HUES6 (cell line): ENCODE results near the gene CDC14B.

Experiments used
- H3K27ac ChIP-seq: 2 replicates; pipeline ENCODE4 v1.7.0; 2013; ENCODE audit warnings: low read depth, mild to moderate bottlenecking, low read length, inconsistent platforms
- H3K27me3 ChIP-seq: 2 replicates; pipeline ENCODE4 v1.6.1; 2013; ENCODE audit warnings: low read length; ENCODE audit not compliant: control insufficient read depth, insufficient read depth
- H3K36me3 ChIP-seq: 2 replicates; pipeline ENCODE4 v1.6.1; 2013; ENCODE audit warnings: low read length; ENCODE audit not compliant: control insufficient read depth, insufficient read depth
- H3K4me1 ChIP-seq: 2 replicates; pipeline ENCODE4 v1.6.1; 2013; ENCODE audit warnings: low read length; ENCODE audit not compliant: control insufficient read depth, insufficient read depth
- H3K4me3 ChIP-seq: 2 replicates; pipeline ENCODE4 v1.5.1; 2013; ENCODE audit warnings: low read depth, low read length
- H3K9ac ChIP-seq: one replicate; pipeline ENCODE4 v1.6.1; 2013; ENCODE audit warnings: mild to moderate bottlenecking, low read length
- H3K9me3 ChIP-seq: 2 replicates; pipeline ENCODE4 v1.6.1; 2013; ENCODE audit warnings: low read depth, low read length; ENCODE audit not compliant: control insufficient read depth, insufficient read depth

CDC14B gene

DNA sequence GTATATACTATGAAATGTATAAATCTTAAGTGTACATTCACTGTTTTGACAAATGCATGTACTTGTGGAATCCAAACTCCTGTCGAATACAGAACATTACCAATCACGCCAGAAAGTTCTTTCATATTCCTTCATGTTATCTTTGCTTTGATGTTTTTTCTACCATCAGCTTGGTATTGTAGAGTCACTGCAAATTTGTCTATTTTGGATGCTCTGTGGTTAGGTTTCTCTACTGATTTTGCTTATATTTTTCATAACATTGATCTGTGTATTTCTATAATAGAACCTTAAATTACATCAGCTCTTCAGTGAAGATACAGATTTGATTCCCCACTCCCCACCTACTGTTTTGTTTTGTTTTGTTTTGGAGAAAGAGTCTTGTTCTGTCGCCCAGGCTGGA lies 138.9 kb downstream of the CDC14B start:
- Histone ChIP-seq H3K9me3 (no peaks in the 10 kb centered on the region), H3K36me3 (peaks cover 17% of the 10 kb centered on the region), H3K27ac (no peak overlapping the region), H3K4me1 (no peaks in the 10 kb centered on the region), H3K4me3 (no peak overlapping the region), H3K27me3 (no peaks in the 10 kb centered on the region), H3K9ac (no peak overlapping the region)

DNA sequence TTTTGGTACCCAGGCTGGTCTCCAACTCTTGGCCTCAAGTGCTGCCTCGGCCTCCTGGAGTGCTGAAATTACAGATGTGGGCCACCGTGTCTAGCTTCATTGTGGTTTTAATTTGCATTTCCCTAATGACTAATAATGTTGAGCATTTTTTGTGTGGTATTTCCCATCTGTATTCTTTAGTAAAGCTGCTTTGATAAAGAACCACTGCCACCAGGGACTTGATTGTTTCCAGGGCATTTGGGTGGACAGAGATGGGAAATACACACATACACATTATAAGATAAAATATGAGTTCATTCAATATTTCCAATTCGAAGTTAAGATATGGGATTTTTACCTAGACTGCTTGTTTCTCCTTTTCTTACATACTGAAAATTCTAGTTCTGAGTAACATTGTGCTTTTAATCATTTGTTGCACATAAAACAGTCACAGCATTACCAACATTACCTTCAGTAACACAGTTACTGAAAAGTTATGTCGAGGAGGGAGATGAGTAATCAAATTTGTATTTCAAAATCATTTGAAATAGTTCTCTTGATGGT lies 140.7 kb downstream of the CDC14B start:
- H3K36me3 ChIP-seq = peaks cover 18% of the 10 kb centered on the region
- no peaks in the 10 kb centered on the region for H3K4me1 ChIP-seq
- no peaks in the 10 kb centered on the region for H3K9me3 ChIP-seq
- no peak overlapping the region for H3K4me3 ChIP-seq
- no peak overlapping the region for H3K9ac ChIP-seq
- no peaks in the 10 kb centered on the region for H3K27me3 ChIP-seq
- H3K27ac ChIP-seq = no peak overlapping the region

DNA sequence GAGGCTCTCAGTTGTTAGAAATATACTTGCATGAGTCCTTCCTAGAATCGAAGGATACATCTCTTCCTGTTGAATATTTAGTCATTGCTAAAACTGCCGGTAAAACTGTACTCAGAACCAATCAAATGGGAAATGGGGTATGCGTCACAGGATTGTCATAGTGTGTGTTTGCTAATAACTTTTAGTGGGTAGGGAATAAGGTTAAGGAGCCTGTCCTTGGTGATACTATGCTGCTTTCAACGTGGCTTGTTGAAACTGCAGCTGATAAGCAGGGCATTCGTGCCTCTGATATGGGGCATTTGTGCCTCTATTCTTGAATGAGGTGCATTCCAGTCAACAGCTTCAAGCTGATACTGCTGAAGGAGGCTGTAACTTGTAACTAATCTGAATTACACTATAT lies 143.1 kb downstream of the CDC14B start:
- no peak overlapping the region for H3K27ac ChIP-seq
- H3K9ac ChIP-seq = no peak overlapping the region
- peaks cover 40% of the 10 kb centered on the region for H3K36me3 ChIP-seq
- no peaks in the 10 kb centered on the region for H3K27me3 ChIP-seq
- H3K9me3 ChIP-seq = no peaks in the 10 kb centered on the region
- H3K4me1 ChIP-seq = no peaks in the 10 kb centered on the region
- H3K4me3 ChIP-seq = no peak overlapping the region

DNA sequence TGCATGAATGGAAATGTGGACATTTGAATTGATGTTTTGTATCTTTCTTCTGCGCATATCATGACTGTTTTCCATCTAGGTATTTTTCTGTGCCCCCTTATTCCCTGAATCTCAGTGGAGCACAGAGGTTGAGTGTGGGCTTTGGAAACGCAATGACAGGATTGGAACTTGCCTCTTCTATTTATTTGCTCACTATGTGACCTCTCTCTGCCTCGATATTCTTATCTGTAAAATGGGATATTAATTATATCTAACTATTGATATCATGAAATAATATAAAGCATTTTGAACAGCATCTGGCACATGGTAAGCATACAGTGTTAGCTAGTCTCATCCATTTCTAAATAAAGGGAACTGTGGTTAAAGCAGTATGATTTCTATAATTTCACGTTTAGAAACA lies 143.6 kb downstream of the CDC14B start:
- peaks cover 45% of the 10 kb centered on the region for H3K36me3 ChIP-seq
- H3K4me1 ChIP-seq = no peaks in the 10 kb centered on the region
- no peak overlapping the region for H3K27ac ChIP-seq
- H3K9me3 ChIP-seq = no peaks in the 10 kb centered on the region
- no peak overlapping the region for H3K4me3 ChIP-seq
- H3K9ac ChIP-seq = no peak overlapping the region
- H3K27me3 ChIP-seq = no peaks in the 10 kb centered on the region

DNA sequence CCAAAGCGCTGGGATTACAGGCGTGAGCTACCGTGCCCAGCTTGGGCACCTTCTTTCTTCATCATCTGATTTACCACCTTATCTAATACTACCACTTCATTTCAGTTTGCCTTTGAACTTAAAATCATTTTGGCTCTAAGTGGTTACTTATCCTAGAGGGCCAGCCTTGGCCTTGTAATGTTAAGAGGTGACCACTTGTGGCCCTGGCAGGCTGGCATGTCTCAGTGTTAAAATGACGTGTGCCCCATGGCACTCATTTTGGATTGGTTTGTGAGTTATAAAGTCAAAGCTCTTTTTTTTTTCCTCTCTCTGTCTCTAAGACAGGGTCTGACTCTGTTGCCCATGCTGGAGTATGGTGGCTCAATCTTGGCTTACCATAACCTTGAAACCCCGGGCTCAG lies 151.9 kb downstream of the CDC14B start:
- Histone ChIP-seq H3K4me3 (no peak overlapping the region), H3K4me1 (peaks cover under 1% of the 10 kb centered on the region), H3K27me3 (no peaks in the 10 kb centered on the region), H3K36me3 (peaks cover 65% of the 10 kb centered on the region), H3K9ac (no peak overlapping the region), H3K27ac (no peak overlapping the region), H3K9me3 (no peaks in the 10 kb centered on the region)

DNA sequence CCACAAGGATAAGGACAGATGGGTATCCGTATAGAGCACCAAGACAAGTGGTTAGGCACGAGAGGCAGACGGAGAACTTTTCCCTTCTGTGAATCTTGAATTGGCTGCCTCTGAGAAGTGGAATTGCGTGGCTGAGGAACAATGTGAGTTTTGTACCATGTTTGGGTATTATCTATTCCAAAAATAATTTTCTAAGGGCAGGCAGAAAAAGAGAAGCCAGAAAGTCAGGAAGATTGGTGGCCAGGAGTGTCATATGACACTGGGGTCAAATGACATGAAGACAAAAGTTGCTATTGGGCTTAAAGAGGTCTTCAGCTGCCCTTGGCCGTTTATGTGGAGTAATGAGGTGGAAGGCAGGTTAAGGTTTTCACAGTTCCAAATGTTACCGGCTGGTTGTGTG lies 155.2 kb downstream of the CDC14B start:
- Histone ChIP-seq H3K27me3 (no peaks in the 10 kb centered on the region), H3K4me1 (peaks cover 20% of the 10 kb centered on the region), H3K4me3 (no peak overlapping the region), H3K9me3 (no peaks in the 10 kb centered on the region), H3K36me3 (peaks cover 39% of the 10 kb centered on the region), H3K9ac (no peak overlapping the region), H3K27ac (no peak overlapping the region)

DNA sequence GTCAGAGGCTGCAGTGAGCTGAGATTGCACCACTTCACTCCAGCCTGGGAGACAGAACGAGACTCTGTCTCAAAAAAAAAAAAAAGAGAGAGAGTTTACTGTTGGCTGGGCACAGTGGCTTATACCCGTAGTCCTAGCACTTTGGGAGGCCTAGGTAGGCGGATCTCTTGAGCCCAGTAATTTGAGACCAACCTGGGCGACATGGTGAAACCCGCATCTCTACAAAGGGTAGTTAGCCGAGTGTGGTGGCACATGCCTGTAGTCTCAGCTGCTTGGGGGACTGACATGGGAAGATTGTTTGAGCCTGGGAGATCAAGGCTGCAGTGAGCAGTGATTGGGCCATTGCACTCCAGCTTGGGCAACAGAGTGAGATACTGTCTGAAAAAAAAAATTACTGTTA lies 157.1 kb downstream of the CDC14B start:
- no peaks in the 10 kb centered on the region for H3K27me3 ChIP-seq
- H3K27ac ChIP-seq = no peak overlapping the region
- no peak overlapping the region for H3K4me3 ChIP-seq
- no peaks in the 10 kb centered on the region for H3K9me3 ChIP-seq
- H3K36me3 ChIP-seq = peaks cover 30% of the 10 kb centered on the region
- peaks cover 23% of the 10 kb centered on the region for H3K4me1 ChIP-seq
- H3K9ac ChIP-seq = no peak overlapping the region

DNA sequence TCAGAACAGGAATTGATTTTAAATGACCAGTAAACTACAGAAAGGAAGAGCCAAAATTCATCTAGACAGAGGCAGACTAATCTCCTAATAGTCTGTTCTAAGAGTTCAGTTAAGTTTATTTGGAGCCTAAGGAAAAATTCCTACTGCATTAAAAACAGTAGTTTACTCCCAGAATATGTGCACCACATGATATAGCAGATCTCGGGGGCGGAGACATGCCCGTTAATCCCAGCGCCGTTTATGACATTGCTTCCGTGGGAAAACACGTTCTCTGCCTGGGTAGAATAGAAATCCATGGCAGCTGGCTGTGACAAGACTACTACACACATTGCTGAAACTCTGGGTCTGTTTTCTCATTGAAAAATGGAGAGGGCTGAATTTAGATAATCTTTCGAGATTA lies 158.3 kb downstream of the CDC14B start:
- Histone ChIP-seq H3K9me3 (no peaks in the 10 kb centered on the region), H3K36me3 (peaks cover 26% of the 10 kb centered on the region), H3K4me1 (peaks cover 23% of the 10 kb centered on the region), H3K27ac (no peak overlapping the region), H3K27me3 (no peaks in the 10 kb centered on the region), H3K9ac (no peak overlapping the region), H3K4me3 (no peak overlapping the region)

DNA sequence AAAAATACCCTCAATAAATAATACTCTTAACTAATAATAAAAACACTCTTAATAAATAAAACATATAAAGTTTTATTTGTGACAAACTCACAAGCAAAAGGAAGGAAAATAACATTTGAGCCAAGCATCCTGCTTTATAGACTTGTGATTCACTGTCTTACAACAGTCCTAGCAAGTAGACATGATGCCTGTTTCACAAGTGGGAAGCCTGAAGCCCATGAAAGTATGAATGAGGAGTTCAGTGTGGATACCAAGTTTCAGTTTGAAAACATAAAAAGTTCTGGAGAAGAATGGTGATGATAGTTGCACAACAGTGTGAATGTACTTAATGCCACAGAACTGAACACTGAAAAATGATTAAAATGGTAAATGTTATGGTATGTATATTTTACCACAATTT lies 158.8 kb downstream of the CDC14B start:
- H3K9ac ChIP-seq = no peak overlapping the region
- H3K9me3 ChIP-seq = no peaks in the 10 kb centered on the region
- no peak overlapping the region for H3K27ac ChIP-seq
- no peak overlapping the region for H3K4me3 ChIP-seq
- peaks cover 23% of the 10 kb centered on the region for H3K4me1 ChIP-seq
- peaks cover 22% of the 10 kb centered on the region for H3K36me3 ChIP-seq
- no peaks in the 10 kb centered on the region for H3K27me3 ChIP-seq

DNA sequence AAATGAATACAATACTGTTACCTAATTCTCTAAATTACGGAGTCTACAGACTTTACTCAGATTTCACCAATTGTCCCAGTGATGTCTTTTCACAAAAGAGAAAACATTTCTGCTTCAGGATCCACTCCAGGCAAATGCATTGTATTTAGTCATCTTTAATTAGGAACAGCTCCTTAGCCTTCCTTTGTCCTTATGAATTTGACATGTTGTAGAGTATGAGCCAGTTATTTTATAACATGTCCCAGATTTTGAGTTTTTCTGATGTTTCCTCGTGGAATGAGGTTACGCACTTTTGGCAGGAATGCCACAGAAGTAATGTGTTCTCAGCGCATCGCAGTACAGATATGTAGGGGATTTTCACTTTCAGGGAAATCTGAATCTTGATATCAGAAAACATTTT lies 159.2 kb downstream of the CDC14B start:
- H3K27ac ChIP-seq = peak overlapping the region; percentile 42; the same call in 1 of the 2 replicates
- no peaks in the 10 kb centered on the region for H3K9me3 ChIP-seq
- peaks cover 23% of the 10 kb centered on the region for H3K4me1 ChIP-seq
- no peaks in the 10 kb centered on the region for H3K27me3 ChIP-seq
- no peak overlapping the region for H3K9ac ChIP-seq
- no peak overlapping the region for H3K4me3 ChIP-seq
- H3K36me3 ChIP-seq = peaks cover 18% of the 10 kb centered on the region

DNA sequence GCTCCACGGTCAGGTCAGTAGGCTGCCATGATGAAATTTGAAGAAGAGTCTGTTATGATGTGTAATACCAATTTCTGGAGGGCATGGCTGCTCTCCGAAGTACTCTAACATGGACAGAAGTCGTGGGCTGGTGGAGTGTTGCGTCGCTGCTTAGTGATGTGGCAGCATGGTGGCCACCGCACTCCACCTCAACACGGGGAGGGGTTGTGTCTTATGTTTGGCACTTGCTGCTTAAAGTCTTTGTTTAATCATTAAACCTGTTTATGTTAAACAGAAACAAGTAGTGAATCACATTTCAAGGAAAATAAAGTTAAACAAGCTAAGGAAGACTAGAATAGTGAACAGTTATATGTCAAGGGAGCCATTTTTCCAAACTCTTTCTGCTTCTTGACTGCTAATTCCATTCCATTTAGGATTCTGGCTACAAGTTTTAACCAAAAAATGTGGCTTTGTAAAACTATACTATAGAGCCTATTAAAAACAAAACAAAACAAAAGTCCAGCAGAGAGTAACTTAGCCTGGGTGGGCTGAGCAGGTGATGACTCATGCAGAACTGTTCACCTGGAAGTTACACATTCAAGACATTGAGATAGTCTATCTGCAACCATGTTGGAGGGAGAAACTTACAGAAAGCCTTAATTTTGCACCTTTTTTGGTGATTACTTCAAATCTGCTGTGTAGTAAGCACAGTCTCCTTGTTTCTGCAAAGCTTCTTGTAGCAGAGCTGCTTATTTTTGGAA lies 160.2 kb downstream of the CDC14B start:
- Histone ChIP-seq H3K36me3 (peaks cover 14% of the 10 kb centered on the region), H3K4me1 (peaks cover 23% of the 10 kb centered on the region), H3K4me3 (no peak overlapping the region), H3K27me3 (no peaks in the 10 kb centered on the region), H3K9me3 (no peaks in the 10 kb centered on the region), H3K9ac (no peak overlapping the region), H3K27ac (0 out of 2 replicates have a peak overlapping the region, but pooled peaks have one; percentile 45)
